Urinary bladder (tissue), 4 donors: ENCODE results near the gene SUGP2. TPM values are rescaled to one million over a fixed set of nuclear protein-coding genes. Genes with fewer than 3 reads are reported as not detected.
"Not testable (repeated sequence)": the region's sequence is repeated elsewhere in the genome, so short reads cannot be mapped to it uniquely, and the experiment has no call there.

Experiments
- DNase-seq: peaks from one replicate; pipeline ENCODE4 v3.0.0-alpha.2; 2015; ENCODE audit errors: extremely low spot score
- H3K27ac ChIP-seq: one replicate; pipeline ENCODE4 v1.5.1; 2013; ENCODE audit warnings: low read depth, mild to moderate bottlenecking, moderate library complexity
- H3K36me3 ChIP-seq: one replicate; pipeline ENCODE4 v1.6.1; 2013; ENCODE audit warnings: mild to moderate bottlenecking, moderate library complexity; ENCODE audit not compliant: insufficient read depth
- H3K4me1 ChIP-seq: one replicate; pipeline ENCODE4 v1.6.1; 2013; ENCODE audit warnings: mild to moderate bottlenecking, moderate library complexity; ENCODE audit not compliant: insufficient read depth
- H3K4me3 ChIP-seq: one replicate; pipeline ENCODE4 v1.5.1; 2013; ENCODE audit warnings: low read depth, low read length
- WGBS: extraction: QIAGEN DNeasy Blood & Tissue Kit; methylation state at CpG from one replicate; pipeline ENCODE4 v1.1.7; 2013; 5-methylcytosine and 5-hydroxymethylcytosine counted together
- polyA plus RNA-seq: library from polyadenylated mRNA; stranded (reverse); fragments of 200-250 nt; gene quantifications from one replicate; pipeline ENCODE4 v1.2.3, GENCODE V29; 2013
- total RNA-seq: library from RNA; depleted of rRNA; stranded (reverse); fragments of >200 nt; gene quantifications from one replicate; pipeline ENCODE4 v1.2.3, GENCODE V29; 2014
- donor health status: healthy with polysubstance abuse.
- donor health status: healthy.

SUGP2 gene
- total and polyA plus RNA-seq, 2 donors: 36.3 to 55.8 TPM

- 8% methylated on average over 10 of the region's 10 CpGs for WGBS
- DNase-seq: no peak
- Histone ChIP-seq H3K36me3 (no peaks in the 10 kb centered on the region), H3K4me3 (peak overlapping the region; percentile 87), H3K4me1 (peaks cover 2% of the 10 kb centered on the region), H3K27ac (no peak overlapping the region)
Observed at GRCh38 chr19:19034204-19034624, 897 bp upstream of the SUGP2 start.

GRCh38 chr19:19033176-19033425, 216 bp downstream of the SUGP2 start:
- no peak for DNase-seq
- peaks cover 2% of the 10 kb centered on the region for H3K4me1 ChIP-seq
- H3K4me3 ChIP-seq: peak overlapping the region; percentile 87
- no peaks in the 10 kb centered on the region for H3K36me3 ChIP-seq
- under 1% methylated on average over 32 of the region's 32 CpGs for WGBS
- peak overlapping the region; percentile 55 for H3K27ac ChIP-seq

DNA sequence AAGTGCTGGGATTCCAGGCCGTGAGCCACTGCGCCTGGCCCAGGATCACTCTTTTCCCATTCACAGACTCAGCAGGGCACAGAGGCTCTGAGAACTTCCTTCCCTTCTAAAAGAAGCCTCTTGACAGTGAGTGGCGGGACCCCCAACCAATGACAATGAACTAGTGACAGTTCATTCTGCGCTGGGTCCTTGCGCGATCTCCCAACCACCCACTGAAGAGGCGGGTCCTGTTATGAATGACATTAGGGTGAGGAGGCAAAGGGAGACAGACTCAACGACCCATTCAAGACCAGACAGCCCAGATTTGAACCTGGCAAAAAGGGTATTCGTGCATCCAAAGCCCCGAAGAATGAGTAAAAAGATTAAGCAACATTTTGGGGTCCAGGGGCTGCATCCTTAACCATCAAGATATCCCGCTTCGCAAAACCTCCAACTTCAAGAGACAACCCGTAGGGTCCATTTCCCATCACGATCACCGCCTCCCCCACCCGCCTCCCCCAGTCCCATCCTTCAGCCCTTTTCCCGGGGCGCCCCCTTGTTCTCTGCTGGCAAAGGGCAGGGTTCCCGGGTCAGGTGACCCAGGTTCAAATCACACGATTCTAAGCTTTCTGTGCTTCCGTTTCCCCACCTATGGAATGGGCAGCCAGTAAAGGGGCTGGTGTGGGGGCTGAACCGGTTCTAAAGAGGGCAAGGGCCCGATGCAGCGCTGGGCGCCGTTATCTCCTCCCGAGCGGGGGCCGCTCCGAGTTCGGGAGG, 719 bp downstream of the SUGP2 start:
- Histone ChIP-seq H3K4me1 (peaks cover 2% of the 10 kb centered on the region), H3K4me3 (peak overlapping the region; percentile 87), H3K27ac (peak overlapping the region; percentile 55), H3K36me3 (no peaks in the 10 kb centered on the region)
- DNase-seq: peak; percentile 83
- WGBS: 2% methylated on average over 31 of the region's 31 CpGs

GRCh38 chr19:19031891-19032290, 1.4 kb downstream of the SUGP2 start:
- 67% methylated on average over 5 of the region's 5 CpGs for WGBS
- peaks cover 2% of the 10 kb centered on the region for H3K4me1 ChIP-seq
- no peak overlapping the region for H3K4me3 ChIP-seq
- no peak for DNase-seq
- no peak overlapping the region for H3K27ac ChIP-seq
- no peaks in the 10 kb centered on the region for H3K36me3 ChIP-seq

DNA sequence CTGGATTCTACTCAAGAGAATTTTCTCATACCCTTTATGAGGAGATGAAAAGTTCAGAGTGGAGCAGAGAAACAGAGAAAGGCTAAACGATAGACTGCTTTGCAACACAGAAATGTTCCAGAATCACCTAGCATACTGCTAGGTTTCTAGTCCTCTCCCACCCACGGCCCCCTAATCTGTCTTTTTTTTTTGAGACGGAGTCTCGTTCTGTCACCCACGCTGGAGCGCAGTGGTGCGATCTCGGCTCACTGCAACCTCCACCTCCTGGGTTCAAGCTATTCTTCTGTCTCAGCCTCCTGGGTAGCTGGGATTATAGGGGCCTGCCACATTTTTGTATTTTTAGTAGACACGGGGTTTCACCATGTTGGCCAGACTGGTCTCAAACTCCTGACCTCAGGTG, 4.8 kb downstream of the SUGP2 start:
- DNase-seq: no peak
- H3K36me3 ChIP-seq: no peaks in the 10 kb centered on the region
- H3K4me1 ChIP-seq: no peaks in the 10 kb centered on the region
- H3K27ac ChIP-seq: no peak overlapping the region
- no peak overlapping the region for H3K4me3 ChIP-seq
- WGBS: 93% methylated on average over 9 of the region's 9 CpGs

- Histone ChIP-seq H3K4me1 (no peaks in the 10 kb centered on the region), H3K27ac (no peak overlapping the region), H3K36me3 (no peaks in the 10 kb centered on the region), H3K4me3 (no peak overlapping the region)
- 88% methylated on average over 4 of the region's 4 CpGs for WGBS
- DNase-seq: no peak
Observed at GRCh38 chr19:19027228-19027627, 6.1 kb downstream of the SUGP2 start.

DNA sequence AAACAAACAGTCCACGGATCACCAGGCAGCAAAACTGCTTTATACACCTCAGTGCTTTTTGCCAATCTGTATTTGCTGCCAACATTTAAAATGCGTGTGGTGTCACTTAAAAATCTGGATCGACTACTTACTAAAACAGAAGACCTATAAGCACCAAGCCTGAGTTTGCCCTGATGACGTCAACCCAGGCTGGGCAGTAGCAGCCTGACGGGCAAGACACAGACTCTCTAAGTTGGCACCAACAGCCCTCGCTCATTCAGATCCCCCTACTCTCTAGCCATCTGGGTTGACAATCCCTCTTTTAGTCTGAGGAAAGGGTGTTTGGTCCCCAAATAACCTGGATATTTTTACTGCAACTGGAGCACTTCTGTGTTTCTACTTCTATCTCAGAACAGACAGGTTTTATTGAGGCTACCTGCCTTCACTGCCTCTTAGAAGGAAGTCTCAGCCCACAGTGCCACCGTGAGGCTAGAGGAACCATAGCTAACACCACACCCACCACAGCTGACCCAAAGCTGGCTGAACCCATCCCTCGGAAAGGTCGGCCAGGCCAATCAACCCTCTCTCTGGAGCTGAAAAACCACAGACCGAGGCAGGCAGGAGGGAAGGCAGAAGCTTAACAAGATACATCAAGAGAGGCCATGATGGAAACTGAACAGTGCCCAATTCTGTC, 6.9 kb downstream of the SUGP2 start:
- 60% methylated on average over 10 of the region's 10 CpGs for WGBS
- Histone ChIP-seq H3K4me3 (no peak overlapping the region), H3K27ac (no peak overlapping the region), H3K4me1 (no peaks in the 10 kb centered on the region), H3K36me3 (no peaks in the 10 kb centered on the region)
- no peak for DNase-seq

- H3K36me3 ChIP-seq: no peaks in the 10 kb centered on the region
- no peak overlapping the region for H3K4me3 ChIP-seq
- DNase-seq: no peak
- WGBS: 96% methylated on average over 11 of the region's 11 CpGs
- no peaks in the 10 kb centered on the region for H3K4me1 ChIP-seq
- no peak overlapping the region for H3K27ac ChIP-seq
Observed at GRCh38 chr19:19025861-19026260, 7.5 kb downstream of the SUGP2 start.

- H3K4me1 ChIP-seq, DNase-seq, H3K36me3 ChIP-seq, H3K27ac ChIP-seq, H3K4me3 ChIP-seq: not testable (repeated sequence)
- WGBS: 93% methylated on average over 1 of the region's 1 CpG
Observed at GRCh38 chr19:19023376-19023775, 9.9 kb downstream of the SUGP2 start.

- Histone ChIP-seq H3K36me3 (peaks cover 1% of the 10 kb centered on the region), H3K27ac (no peak overlapping the region), H3K4me1 (no peaks in the 10 kb centered on the region), H3K4me3 (no peak overlapping the region)
- WGBS: 86% methylated on average over 4 of the region's 4 CpGs
- DNase-seq: no peak
Observed at GRCh38 chr19:19022380-19022961, 10.8 kb downstream of the SUGP2 start.

DNA sequence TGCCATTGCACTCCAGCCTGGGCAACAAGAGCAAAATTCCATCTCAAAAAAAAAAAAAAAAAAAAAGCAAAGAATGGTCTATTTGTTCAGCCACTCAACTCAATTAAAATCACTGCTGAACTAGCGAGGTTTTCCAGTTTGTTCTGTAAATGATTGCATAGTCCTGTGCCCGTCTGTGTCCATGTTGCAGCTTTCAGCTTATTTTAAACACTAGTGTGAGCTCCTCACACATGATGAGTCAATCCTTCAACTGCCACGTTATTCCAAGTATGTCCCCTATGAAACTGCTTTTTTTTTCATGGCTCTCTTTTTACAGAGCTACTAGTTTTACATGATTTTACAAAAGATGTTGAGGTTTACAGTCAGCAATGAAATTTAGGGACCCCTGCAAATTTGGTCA, 12.2 kb downstream of the SUGP2 start:
- DNase-seq: no peak
- no peak overlapping the region for H3K27ac ChIP-seq
- peaks cover 3% of the 10 kb centered on the region for H3K36me3 ChIP-seq
- 43% methylated on average over 3 of the region's 3 CpGs for WGBS
- H3K4me1 ChIP-seq: no peaks in the 10 kb centered on the region
- no peak overlapping the region for H3K4me3 ChIP-seq

GRCh38 chr19:19010551-19010950, 22.8 kb downstream of the SUGP2 start:
- H3K36me3 ChIP-seq: peaks cover 10% of the 10 kb centered on the region
- no peaks in the 10 kb centered on the region for H3K4me1 ChIP-seq
- DNase-seq: no peak
- 92% methylated on average over 5 of the region's 5 CpGs for WGBS
- H3K4me3 ChIP-seq: no peak overlapping the region
- no peak overlapping the region for H3K27ac ChIP-seq

- no peaks in the 10 kb centered on the region for H3K4me1 ChIP-seq
- 87% methylated on average over 18 of the region's 18 CpGs for WGBS
- H3K36me3 ChIP-seq: peaks cover 10% of the 10 kb centered on the region
- no peak for DNase-seq
- H3K4me3 ChIP-seq: no peak overlapping the region
- H3K27ac ChIP-seq: no peak overlapping the region
Observed at GRCh38 chr19:19009951-19010350, 23.4 kb downstream of the SUGP2 start.

DNA sequence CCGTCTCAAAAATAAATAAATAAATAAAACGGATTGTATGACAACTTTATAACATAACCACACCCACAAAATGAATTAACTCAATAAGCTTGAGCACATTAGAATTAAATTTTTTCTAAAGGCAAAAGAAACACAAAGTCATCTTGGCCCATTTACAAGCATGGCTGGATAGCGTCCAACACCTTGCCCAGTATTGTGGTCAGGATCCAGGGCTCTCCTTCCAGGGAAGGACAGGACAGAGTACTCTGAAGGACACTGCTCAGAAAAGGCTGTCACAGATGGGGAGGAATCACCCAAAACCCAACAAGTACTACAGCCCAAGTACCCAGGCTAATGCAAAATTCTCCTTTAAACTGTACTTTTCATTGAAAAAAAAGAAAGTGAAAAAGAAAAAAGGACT, 27.1 kb downstream of the SUGP2 start:
- Histone ChIP-seq H3K4me1 (no peaks in the 10 kb centered on the region), H3K27ac (no peak overlapping the region), H3K36me3 (peaks cover 4% of the 10 kb centered on the region), H3K4me3 (no peak overlapping the region)
- 62% methylated on average over 3 of the region's 3 CpGs for WGBS
- DNase-seq: no peak
